NCI-H2196 treated with DMSO at 0.1 percent for 48 hours (cell line): ENCODE measurements around the gene TBC1D1.
A peak's percentile ranks its signal among the peaks of the same experiment; 100 is the strongest.

Experiments used
- DNase-seq: peaks from one replicate; lab custom pipeline; 2025; ENCODE audit not compliant: unreplicated experiment; lab: John Stamatoyannopoulos, UW

The TBC1D1 gene

GRCh38 chr4:37889849-37890800 is 759 bp upstream of the TBC1D1 start:
- DNase-seq, result peak; percentile 10

- peak; percentile 12 for DNase-seq
Measured at GRCh38 chr4:37891260-37892159, 626 bp downstream of the TBC1D1 start.

- no peak for DNase-seq
Measured at GRCh38 chr4:37892641-37893040, 1.8 kb downstream of the TBC1D1 start.

GRCh38 chr4:37893164-37893563 is 2.3 kb downstream of the TBC1D1 start:
- no peak for DNase-seq

GRCh38 chr4:37895271-37895670 is 4.4 kb downstream of the TBC1D1 start:
- DNase-seq, result no peak

- no peak for DNase-seq
Measured at GRCh38 chr4:37896206-37896860, 5.4 kb downstream of the TBC1D1 start.

GRCh38 chr4:37902212-37902611 is 11.3 kb downstream of the TBC1D1 start:
- DNase-seq, result no peak

GRCh38 chr4:37902738-37903693 is 12.1 kb downstream of the TBC1D1 start:
- no peak for DNase-seq

GRCh38 chr4:37903901-37904300 is 13.0 kb downstream of the TBC1D1 start:
- DNase-seq, result no peak

GRCh38 chr4:37904824-37905223 is 13.9 kb downstream of the TBC1D1 start:
- DNase-seq, result no peak

- DNase-seq, result no peak
Measured at GRCh38 chr4:37905533-37906169, 14.8 kb downstream of the TBC1D1 start.

GRCh38 chr4:37908488-37909331 is 17.8 kb downstream of the TBC1D1 start:
- DNase-seq, result no peak

GRCh38 chr4:37909332-37910090 is 18.6 kb downstream of the TBC1D1 start:
- DNase-seq, result no peak

- DNase-seq, result no peak
Measured at GRCh38 chr4:37910091-37910486, 19.2 kb downstream of the TBC1D1 start.

GRCh38 chr4:37914539-37914938 is 23.7 kb downstream of the TBC1D1 start:
- no peak for DNase-seq

- no peak for DNase-seq
Measured at GRCh38 chr4:37917388-37917787, 26.5 kb downstream of the TBC1D1 start.

- DNase-seq, result no peak
Measured at GRCh38 chr4:37918653-37919052, 27.8 kb downstream of the TBC1D1 start.

- no peak for DNase-seq
Measured at GRCh38 chr4:37922328-37922727, 31.4 kb downstream of the TBC1D1 start.
